Measurements from ENCODE around the gene BMAL2.

Gene BMAL2

GRCh38 chr12:27344246-27344645 lies 11.6 kb downstream of the BMAL2 start:
- Histone ChIP-seq H4K8ac (ENCODE audit: low read depth, low read length) (no peak overlapping the region), H4K91ac (ENCODE audit: low read depth, low read length, poor library complexity) (no peak overlapping the region), H2BK5ac (ENCODE audit: low read length) (no peak overlapping the region), H3K36me3 (replicated peaks in 1 of 2; ENCODE audit: control insufficient read depth in 2 of 2, insufficient read depth in 2 of 2, low read length in 2 of 2) (no peaks in the 10 kb centered on the region), H3K4ac (ENCODE audit: low read length) (no peak overlapping the region), H3K23ac (ENCODE audit: low read depth, low read length, poor library complexity) (no peak overlapping the region), H3K4me2 (ENCODE audit: insufficient read depth, low read length, poor library complexity, severe bottlenecking) (no peak overlapping the region), H3K79me1 (ENCODE audit: low read depth, low read length) (no peaks in the 10 kb centered on the region), H3K9me3 (replicated peaks in 1 of 2; ENCODE audit: control insufficient read depth in 2 of 2, insufficient read depth in 1 of 2, low read depth in 1 of 2, low read length in 2 of 2) (peaks cover 0 to 7% of the 10 kb centered on the region in 2 donors), H3K27me3 (ENCODE audit: control insufficient read depth in 3 of 3, insufficient read depth in 3 of 3, low read depth in 1 of 3, low read length in 3 of 3) (no peaks in the 10 kb centered on the region), H3K18ac (ENCODE audit: low read length) (no peak overlapping the region), H3K14ac (ENCODE audit: low read length) (no peak overlapping the region), H2BK120ac (ENCODE audit: low read depth, low read length) (no peak overlapping the region), H3K9ac (ENCODE audit: low read depth, low read length, poor library complexity) (no peak overlapping the region), H2AK5ac (ENCODE audit: low read depth, low read length) (no peak overlapping the region), H2BK15ac (ENCODE audit: low read length) (no peak overlapping the region), H2BK12ac (ENCODE audit: low read length) (no peak overlapping the region), H3K4me1 (ENCODE audit: control insufficient read depth in 2 of 2, insufficient read depth in 1 of 2, low read depth in 1 of 2, low read length in 2 of 2) (no peaks in the 10 kb centered on the region), H3K4me3 (ENCODE audit: low read length in 2 of 2) (no peak overlapping the region), H3K27ac (replicated peaks; ENCODE audit: low read length) (no peak overlapping the region), H2AFZ (ENCODE audit: low read length) (no peak overlapping the region)
- WGBS, 2 donors (ENCODE audit: extremely low coverage in 2 of 2, insufficient read length in 2 of 2, insufficient replicate concordance in 1 of 2) = no CpG with 5 or more reads among the region's 2 CpGs
- DNase-seq (ENCODE audit: low spot score) = no peak

GRCh38 chr12:27344760-27345159 lies 12.1 kb downstream of the BMAL2 start:
- Histone ChIP-seq H2AFZ (ENCODE audit: low read length) (no peak overlapping the region), H3K9ac (ENCODE audit: low read depth, low read length, poor library complexity) (no peak overlapping the region), H3K4me3 (ENCODE audit: low read length in 2 of 2) (no peak overlapping the region), H3K23ac (ENCODE audit: low read depth, low read length, poor library complexity) (no peak overlapping the region), H3K27ac (replicated peaks; ENCODE audit: low read length) (no peak overlapping the region), H3K4ac (ENCODE audit: low read length) (no peak overlapping the region), H3K4me1 (ENCODE audit: control insufficient read depth in 2 of 2, insufficient read depth in 1 of 2, low read depth in 1 of 2, low read length in 2 of 2) (no peaks in the 10 kb centered on the region), H2BK5ac (ENCODE audit: low read length) (no peak overlapping the region), H2AK5ac (ENCODE audit: low read depth, low read length) (no peak overlapping the region), H2BK15ac (ENCODE audit: low read length) (no peak overlapping the region), H2BK120ac (ENCODE audit: low read depth, low read length) (no peak overlapping the region), H3K4me2 (ENCODE audit: insufficient read depth, low read length, poor library complexity, severe bottlenecking) (no peak overlapping the region), H4K91ac (ENCODE audit: low read depth, low read length, poor library complexity) (no peak overlapping the region), H3K9me3 (replicated peaks in 1 of 2; ENCODE audit: control insufficient read depth in 2 of 2, insufficient read depth in 1 of 2, low read depth in 1 of 2, low read length in 2 of 2) (peaks cover 0 to 7% of the 10 kb centered on the region in 2 donors), H3K36me3 (replicated peaks in 1 of 2; ENCODE audit: control insufficient read depth in 2 of 2, insufficient read depth in 2 of 2, low read length in 2 of 2) (no peaks in the 10 kb centered on the region), H3K14ac (ENCODE audit: low read length) (no peak overlapping the region), H4K8ac (ENCODE audit: low read depth, low read length) (no peak overlapping the region), H3K27me3 (ENCODE audit: control insufficient read depth in 3 of 3, insufficient read depth in 3 of 3, low read depth in 1 of 3, low read length in 3 of 3) (no peaks in the 10 kb centered on the region), H3K79me1 (ENCODE audit: low read depth, low read length) (no peaks in the 10 kb centered on the region), H3K18ac (ENCODE audit: low read length) (no peak overlapping the region), H2BK12ac (ENCODE audit: low read length) (no peak overlapping the region)
- DNase-seq (ENCODE audit: low spot score) = no peak
- WGBS, 2 donors (ENCODE audit: extremely low coverage in 2 of 2, insufficient read length in 2 of 2, insufficient replicate concordance in 1 of 2) = no CpG with 5 or more reads among the region's 3 CpGs

DNA sequence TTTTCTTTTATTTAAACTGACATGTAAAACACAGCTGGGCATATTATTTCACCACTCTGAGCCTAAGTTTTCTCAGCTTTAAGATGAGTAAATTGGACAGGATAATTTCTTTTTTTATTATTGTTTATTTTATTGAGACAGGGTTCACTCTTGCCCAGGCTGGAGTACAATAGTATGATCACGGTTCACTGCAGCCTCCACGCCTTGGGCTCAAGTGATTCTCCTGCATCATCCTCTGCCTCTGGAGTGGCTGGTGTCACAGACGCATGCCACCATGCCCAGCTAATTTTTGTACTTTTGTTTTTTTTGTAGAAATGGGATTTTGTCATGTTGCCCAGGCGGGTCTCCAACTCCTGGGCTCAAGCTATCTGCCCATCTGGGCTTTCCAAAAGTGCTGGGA lies 12.7 kb downstream of the BMAL2 start:
- Histone ChIP-seq H3K18ac (ENCODE audit: low read length) (no peak overlapping the region), H3K4me1 (ENCODE audit: control insufficient read depth in 2 of 2, insufficient read depth in 1 of 2, low read depth in 1 of 2, low read length in 2 of 2) (no peaks in the 10 kb centered on the region), H3K27ac (replicated peaks; ENCODE audit: low read length) (no peak overlapping the region), H3K79me1 (ENCODE audit: low read depth, low read length) (no peaks in the 10 kb centered on the region), H3K4me2 (ENCODE audit: insufficient read depth, low read length, poor library complexity, severe bottlenecking) (no peak overlapping the region), H3K4ac (ENCODE audit: low read length) (no peak overlapping the region), H3K9ac (ENCODE audit: low read depth, low read length, poor library complexity) (no peak overlapping the region), H2BK120ac (ENCODE audit: low read depth, low read length) (no peak overlapping the region), H3K36me3 (replicated peaks in 1 of 2; ENCODE audit: control insufficient read depth in 2 of 2, insufficient read depth in 2 of 2, low read length in 2 of 2) (no peaks in the 10 kb centered on the region), H4K8ac (ENCODE audit: low read depth, low read length) (no peak overlapping the region), H3K27me3 (ENCODE audit: control insufficient read depth in 3 of 3, insufficient read depth in 3 of 3, low read depth in 1 of 3, low read length in 3 of 3) (no peaks in the 10 kb centered on the region), H2BK15ac (ENCODE audit: low read length) (no peak overlapping the region), H2AFZ (ENCODE audit: low read length) (no peak overlapping the region), H3K23ac (ENCODE audit: low read depth, low read length, poor library complexity) (no peak overlapping the region), H3K9me3 (replicated peaks in 1 of 2; ENCODE audit: control insufficient read depth in 2 of 2, insufficient read depth in 1 of 2, low read depth in 1 of 2, low read length in 2 of 2) (peaks cover 0 to 4% of the 10 kb centered on the region in 2 donors), H2AK5ac (ENCODE audit: low read depth, low read length) (no peak overlapping the region), H2BK12ac (ENCODE audit: low read length) (no peak overlapping the region), H3K4me3 (ENCODE audit: low read length in 2 of 2) (no peak overlapping the region), H2BK5ac (ENCODE audit: low read length) (no peak overlapping the region), H4K91ac (ENCODE audit: low read depth, low read length, poor library complexity) (no peak overlapping the region), H3K14ac (ENCODE audit: low read length) (no peak overlapping the region)
- WGBS, 2 donors (ENCODE audit: extremely low coverage in 2 of 2, insufficient read length in 2 of 2, insufficient replicate concordance in 1 of 2) = no CpG with 5 or more reads among the region's 4 CpGs
- DNase-seq (ENCODE audit: low spot score) = no peak

DNA sequence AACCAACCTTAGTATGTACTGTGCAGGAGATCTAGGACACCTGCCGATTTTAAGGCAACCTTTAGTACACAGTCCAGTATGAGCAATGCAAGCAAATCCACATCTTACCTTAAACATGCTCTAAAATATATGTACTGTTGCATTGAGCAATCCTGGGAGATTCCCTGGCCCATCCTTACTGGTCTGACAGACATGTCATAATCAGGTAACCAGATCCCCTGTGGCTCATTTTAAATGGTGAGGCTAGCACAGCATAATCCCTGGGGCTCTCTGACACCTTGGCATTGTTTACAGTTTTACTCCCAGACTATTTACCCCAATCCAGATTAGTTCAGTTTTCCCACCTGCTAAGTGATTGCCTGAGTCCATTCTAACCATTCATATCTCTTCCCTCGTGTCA lies 15.1 kb downstream of the BMAL2 start:
- DNase-seq (ENCODE audit: low spot score) = no peak
- Histone ChIP-seq H3K9ac (ENCODE audit: low read depth, low read length, poor library complexity) (no peak overlapping the region), H2BK12ac (ENCODE audit: low read length) (no peak overlapping the region), H3K79me1 (ENCODE audit: low read depth, low read length) (no peaks in the 10 kb centered on the region), H3K4ac (ENCODE audit: low read length) (no peak overlapping the region), H3K23ac (ENCODE audit: low read depth, low read length, poor library complexity) (no peak overlapping the region), H3K9me3 (replicated peaks in 1 of 2; ENCODE audit: control insufficient read depth in 2 of 2, insufficient read depth in 1 of 2, low read depth in 1 of 2, low read length in 2 of 2) (no peaks in the 10 kb centered on the region), H2AK5ac (ENCODE audit: low read depth, low read length) (no peak overlapping the region), H3K14ac (ENCODE audit: low read length) (no peak overlapping the region), H2AFZ (ENCODE audit: low read length) (no peak overlapping the region), H2BK120ac (ENCODE audit: low read depth, low read length) (no peak overlapping the region), H2BK15ac (ENCODE audit: low read length) (no peak overlapping the region), H3K4me1 (ENCODE audit: control insufficient read depth in 2 of 2, insufficient read depth in 1 of 2, low read depth in 1 of 2, low read length in 2 of 2) (no peaks in the 10 kb centered on the region), H4K91ac (ENCODE audit: low read depth, low read length, poor library complexity) (no peak overlapping the region), H3K36me3 (replicated peaks in 1 of 2; ENCODE audit: control insufficient read depth in 2 of 2, insufficient read depth in 2 of 2, low read length in 2 of 2) (no peaks in the 10 kb centered on the region), H3K4me2 (ENCODE audit: insufficient read depth, low read length, poor library complexity, severe bottlenecking) (no peak overlapping the region), H3K18ac (ENCODE audit: low read length) (no peak overlapping the region), H3K27me3 (ENCODE audit: control insufficient read depth in 3 of 3, insufficient read depth in 3 of 3, low read depth in 1 of 3, low read length in 3 of 3) (no peaks in the 10 kb centered on the region), H4K8ac (ENCODE audit: low read depth, low read length) (no peak overlapping the region), H3K27ac (replicated peaks; ENCODE audit: low read length) (no peak overlapping the region), H3K4me3 (ENCODE audit: low read length in 2 of 2) (no peak overlapping the region), H2BK5ac (ENCODE audit: low read length) (no peak overlapping the region)
- WGBS, 2 donors (ENCODE audit: extremely low coverage in 2 of 2, insufficient read length in 2 of 2, insufficient replicate concordance in 1 of 2) = no CpG with 5 or more reads among the region's 2 CpGs

Measured in neuronal stem cell (in vitro differentiated cells).